HG03045 (cell line): Measurements from ENCODE around the gene SEC31A.
"Not testable (repeated sequence)": the region's sequence is repeated elsewhere in the genome, so short reads cannot be mapped to it uniquely, and the experiment has no call there.

Experiments used
- ATAC-seq: cut with Tn5 transposase; IDR thresholded peaks from one replicate; pipeline ENCODE4 v1.9.1; 2021; ENCODE audit warnings: mild to moderate bottlenecking, moderate library complexity; ENCODE audit not compliant: unreplicated experiment

Gene SEC31A

GRCh38 chr4:82890901-82891706, at the start of gene SEC31A:
Gene SEC31A (minus strand): TSS chr4:82891153. CDS start chr4:82881936, 9,217 bp downstream.
- peak; percentile 91 for ATAC-seq

GRCh38 chr4:82939414-82939813, 48.5 kb upstream of the SEC31A start:
- no peak for ATAC-seq

- no peak for ATAC-seq
These were observed 43.5 kb upstream of the SEC31A start for GRCh38 chr4:82934441-82934840.

- no peak for ATAC-seq
These were observed 40.1 kb upstream of the SEC31A start for GRCh38 chr4:82930848-82931755.

- ATAC-seq: no peak
These were observed 30.8 kb upstream of the SEC31A start for GRCh38 chr4:82921795-82922194.

- ATAC-seq: no peak
These were observed 28.4 kb upstream of the SEC31A start for GRCh38 chr4:82919386-82919785.

GRCh38 chr4:82918091-82918490, 27.1 kb upstream of the SEC31A start:
- ATAC-seq: no peak

GRCh38 chr4:82913968-82914367, 23.0 kb upstream of the SEC31A start:
- ATAC-seq: not testable (repeated sequence)

GRCh38 chr4:82913305-82913704, 22.4 kb upstream of the SEC31A start:
- ATAC-seq: no peak

GRCh38 chr4:82909326-82909725, 18.4 kb upstream of the SEC31A start:
- no peak for ATAC-seq

- no peak for ATAC-seq
These were observed 15.5 kb upstream of the SEC31A start for GRCh38 chr4:82906469-82906868.

- ATAC-seq: peak; percentile 32
These were observed 14.3 kb upstream of the SEC31A start for GRCh38 chr4:82905205-82905604.

GRCh38 chr4:82903737-82904136, 12.8 kb upstream of the SEC31A start:
- no peak for ATAC-seq

GRCh38 chr4:82901183-82901718, 10.3 kb upstream of the SEC31A start:
- ATAC-seq: no peak

- ATAC-seq: peak; percentile 96
These were observed 9.6 kb upstream of the SEC31A start, which contains the start of gene THAP9 for GRCh38 chr4:82900411-82901182. Gene THAP9 (plus strand): TSS chr4:82900735. CDS start chr4:82900803, 68 bp downstream.

GRCh38 chr4:82900066-82900410, 9.1 kb upstream of the SEC31A start:
- ATAC-seq: peak; percentile 0

- no peak for ATAC-seq
These were observed 8.6 kb upstream of the SEC31A start for GRCh38 chr4:82899374-82900065.

- ATAC-seq: no peak
These were observed 7.6 kb upstream of the SEC31A start for GRCh38 chr4:82898322-82899243.

- ATAC-seq: no peak
These were observed 5.8 kb upstream of the SEC31A start for GRCh38 chr4:82896755-82897154.
